ENCODE results near the gene CCDC51.

CCDC51 gene

GRCh38 chr3:48436477-48436787, 3.5 kb downstream of the CCDC51 start:
- TF ChIP-seq EZH2phosphoT487 (IDR thresholded peaks at IDR 0.05; ENCODE audit: low read depth) (no peak), CTCF (IDR thresholded peaks at IDR 0.05; ENCODE audit: low read depth, low read length) (no peak)
- Histone ChIP-seq H3K27me3 (ENCODE audit: low read depth, low read length) (no peaks in the 10 kb centered on the region), H3K79me2 (ENCODE audit: low read length) (peaks cover 31% of the 10 kb centered on the region), H3K27ac (ENCODE audit: low read length) (no peak overlapping the region), H3K4me1 (ENCODE audit: low read length) (peaks cover 30% of the 10 kb centered on the region), H2AFZ (ENCODE audit: low read depth, low read length) (no peak overlapping the region), H3K4me3 (ENCODE audit: low read length) (no peak overlapping the region), H3K9ac (ENCODE audit: low read length) (no peak overlapping the region), H4K20me1 (ENCODE audit: insufficient read depth, low read length) (no peaks in the 10 kb centered on the region), H3K36me3 (replicated peaks; ENCODE audit: low read depth, low read length) (peaks cover 23% of the 10 kb centered on the region), H3K4me2 (ENCODE audit: low read length) (no peak overlapping the region), H3K9me3 (ENCODE audit: insufficient read depth, low read length) (no peaks in the 10 kb centered on the region)

- H3K4me2 ChIP-seq (ENCODE audit: low read length), result no peak overlapping the region
- no peaks in the 10 kb centered on the region for H4K20me1 ChIP-seq (ENCODE audit: insufficient read depth, low read length)
- no peak overlapping the region for H2AFZ ChIP-seq (ENCODE audit: low read depth, low read length)
- peaks cover 26% of the 10 kb centered on the region for H3K79me2 ChIP-seq (ENCODE audit: low read length)
- H3K9ac ChIP-seq (ENCODE audit: low read length), result no peak overlapping the region
- no peak overlapping the region for H3K4me3 ChIP-seq (ENCODE audit: low read length)
- H3K27ac ChIP-seq (ENCODE audit: low read length), result 0 out of 2 replicates have a peak overlapping the region, but pooled peaks have one; percentile 1
- H3K36me3 ChIP-seq (replicated peaks; ENCODE audit: low read depth, low read length), result peaks cover 23% of the 10 kb centered on the region
- no peaks in the 10 kb centered on the region for H3K27me3 ChIP-seq (ENCODE audit: low read depth, low read length)
- no peaks in the 10 kb centered on the region for H3K9me3 ChIP-seq (ENCODE audit: insufficient read depth, low read length)
- H3K4me1 ChIP-seq (ENCODE audit: low read length), result peaks cover 28% of the 10 kb centered on the region
- TF ChIP-seq CTCF (IDR thresholded peaks at IDR 0.05; ENCODE audit: low read depth, low read length) (peak; percentile 100), EZH2phosphoT487 (IDR thresholded peaks at IDR 0.05; ENCODE audit: low read depth) (no peak)
Observed at GRCh38 chr3:48435774-48436476, 4.0 kb downstream of the CCDC51 start.

GRCh38 chr3:48435223-48435595, 4.7 kb downstream of the CCDC51 start:
- Histone ChIP-seq H3K79me2 (ENCODE audit: low read length) (peaks cover 19% of the 10 kb centered on the region), H3K36me3 (replicated peaks; ENCODE audit: low read depth, low read length) (peaks cover 23% of the 10 kb centered on the region), H3K4me2 (ENCODE audit: low read length) (no peak overlapping the region), H3K27ac (ENCODE audit: low read length) (no peak overlapping the region), H4K20me1 (ENCODE audit: insufficient read depth, low read length) (no peaks in the 10 kb centered on the region), H3K27me3 (ENCODE audit: low read depth, low read length) (no peaks in the 10 kb centered on the region), H3K4me3 (ENCODE audit: low read length) (no peak overlapping the region), H3K9me3 (ENCODE audit: insufficient read depth, low read length) (no peaks in the 10 kb centered on the region), H3K4me1 (ENCODE audit: low read length) (peaks cover 28% of the 10 kb centered on the region), H3K9ac (ENCODE audit: low read length) (no peak overlapping the region), H2AFZ (ENCODE audit: low read depth, low read length) (no peak overlapping the region)
- no peak for TF ChIP-seq EZH2phosphoT487 (IDR thresholded peaks at IDR 0.05; ENCODE audit: low read depth)
- TF ChIP-seq CTCF (IDR thresholded peaks at IDR 0.05; ENCODE audit: low read depth, low read length), result no peak

- TF ChIP-seq EZH2phosphoT487 (IDR thresholded peaks at IDR 0.05; ENCODE audit: low read depth) (no peak), CTCF (IDR thresholded peaks at IDR 0.05; ENCODE audit: low read depth, low read length) (no peak)
- Histone ChIP-seq H3K9ac (ENCODE audit: low read length) (no peak overlapping the region), H3K79me2 (ENCODE audit: low read length) (peaks cover 15% of the 10 kb centered on the region), H3K27ac (ENCODE audit: low read length) (no peak overlapping the region), H4K20me1 (ENCODE audit: insufficient read depth, low read length) (no peaks in the 10 kb centered on the region), H3K4me3 (ENCODE audit: low read length) (no peak overlapping the region), H3K9me3 (ENCODE audit: insufficient read depth, low read length) (no peaks in the 10 kb centered on the region), H3K27me3 (ENCODE audit: low read depth, low read length) (no peaks in the 10 kb centered on the region), H2AFZ (ENCODE audit: low read depth, low read length) (no peak overlapping the region), H3K36me3 (replicated peaks; ENCODE audit: low read depth, low read length) (peaks cover 23% of the 10 kb centered on the region), H3K4me1 (ENCODE audit: low read length) (peaks cover 33% of the 10 kb centered on the region), H3K4me2 (ENCODE audit: low read length) (no peak overlapping the region)
Observed at GRCh38 chr3:48434591-48435222, 5.2 kb downstream of the CCDC51 start.
